HG02973 (cell line): ENCODE measurements around the gene PLA2R1.

ENCODE experiments used
- ATAC-seq: cut with Tn5 transposase; IDR thresholded peaks from one replicate; pipeline ENCODE4 v1.9.1; 2021; ENCODE audit warnings: moderate library complexity; ENCODE audit not compliant: unreplicated experiment

Gene PLA2R1

GRCh38 chr2:159938395-159938794 lies 124.0 kb downstream of the PLA2R1 start:
- ATAC-seq, result no peak

DNA sequence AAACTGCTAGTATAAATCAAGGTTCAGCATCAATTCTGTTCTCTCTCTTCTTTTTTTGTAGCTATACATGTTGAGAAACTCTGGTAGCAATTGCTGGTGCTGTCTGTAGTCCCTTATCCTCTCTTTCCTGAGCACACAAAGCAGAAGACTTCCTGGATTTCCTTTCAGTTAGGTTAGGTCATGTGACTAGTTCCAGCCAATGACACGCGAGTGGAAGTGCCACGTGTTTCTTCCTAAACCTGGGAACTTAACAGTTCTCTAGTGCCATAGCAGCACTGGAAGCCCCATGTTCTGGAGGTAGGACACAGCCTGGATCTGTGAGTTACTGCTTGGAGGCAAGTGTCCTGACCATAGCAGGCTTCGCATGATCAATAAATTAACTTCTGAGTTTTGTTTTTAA lies 125.9 kb downstream of the PLA2R1 start:
- ATAC-seq, result no peak

DNA sequence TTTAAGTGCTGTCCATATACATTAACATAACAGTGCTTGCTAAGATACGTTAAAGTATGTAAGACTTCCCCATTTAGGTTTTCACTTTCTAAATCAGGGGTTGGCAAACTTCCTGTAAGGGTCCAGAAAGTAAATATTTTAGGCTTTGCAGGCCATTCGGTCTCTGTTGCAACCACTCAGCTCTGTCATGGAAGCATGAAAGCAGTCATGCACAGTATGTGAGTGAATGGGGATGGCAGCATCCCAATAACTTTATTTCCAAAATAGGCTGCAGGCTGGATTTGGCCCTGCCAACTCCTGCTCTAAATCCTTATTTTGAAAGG lies 128.7 kb downstream of the PLA2R1 start:
- ATAC-seq, result peak; percentile 88

GRCh38 chr2:159933040-159933726 lies 129.2 kb downstream of the PLA2R1 start:
- peak; percentile 39 for ATAC-seq

DNA sequence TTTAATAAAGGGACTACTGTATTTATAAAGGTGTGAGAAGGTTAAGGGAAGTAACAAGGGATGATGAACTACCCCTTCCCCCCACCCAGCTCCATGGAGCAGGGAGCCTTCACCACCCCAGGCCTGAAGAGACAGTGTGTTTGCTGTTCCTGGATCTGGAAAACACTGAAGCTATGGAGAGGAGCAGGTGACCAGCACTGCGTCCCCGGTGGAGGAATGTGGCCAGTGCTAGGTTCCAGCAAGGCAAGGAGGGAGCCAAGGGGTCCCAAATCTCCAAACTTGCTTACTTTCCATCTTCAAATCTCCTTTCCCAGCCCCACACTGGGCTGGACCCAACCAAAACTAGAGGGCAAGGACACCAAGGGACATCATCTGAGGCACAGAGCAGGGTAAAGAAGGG lies 135.7 kb downstream of the PLA2R1 start:
- no peak for ATAC-seq

DNA sequence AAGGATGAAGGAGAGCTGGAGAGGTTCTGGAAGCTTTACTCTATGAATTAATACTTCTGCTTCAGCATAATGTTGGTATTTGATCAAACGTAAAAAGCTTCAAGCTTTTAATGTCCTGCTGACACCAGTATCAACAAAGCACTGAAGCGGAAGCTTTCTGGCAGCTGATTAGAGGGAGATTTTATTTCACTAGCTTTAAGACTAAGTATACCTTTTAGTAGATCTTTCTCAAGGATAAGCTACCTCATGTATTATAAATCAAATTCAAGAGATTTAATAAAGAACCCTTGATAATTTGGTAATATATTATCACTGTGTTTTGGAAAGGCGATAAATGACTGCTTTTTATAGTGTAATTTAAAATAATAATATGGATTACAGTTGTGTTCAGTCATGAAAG lies 136.4 kb downstream of the PLA2R1 start:
- ATAC-seq, result no peak

DNA sequence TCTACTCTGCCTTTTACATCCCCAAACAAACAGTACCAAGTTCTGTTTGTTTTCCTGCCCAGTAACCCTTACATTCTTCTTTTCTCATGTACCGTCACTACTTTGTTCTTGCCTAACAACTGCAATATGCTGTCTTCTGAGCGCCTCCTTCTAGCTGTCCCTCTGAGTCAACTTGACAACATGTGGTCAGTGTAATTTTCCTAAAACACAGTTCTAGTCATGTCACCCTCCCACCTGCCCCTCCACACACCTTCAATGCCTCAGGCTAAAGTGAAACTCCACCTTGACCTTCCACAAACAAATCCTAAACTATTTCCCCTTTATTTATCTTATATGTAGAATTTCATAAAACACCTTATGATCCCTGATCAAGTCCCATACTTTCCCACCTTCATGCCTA lies 139.9 kb downstream of the PLA2R1 start:
- peak; percentile 77 for ATAC-seq

GRCh38 chr2:159921752-159922404 lies 140.5 kb downstream of the PLA2R1 start:
- ATAC-seq, result peak; percentile 86

DNA sequence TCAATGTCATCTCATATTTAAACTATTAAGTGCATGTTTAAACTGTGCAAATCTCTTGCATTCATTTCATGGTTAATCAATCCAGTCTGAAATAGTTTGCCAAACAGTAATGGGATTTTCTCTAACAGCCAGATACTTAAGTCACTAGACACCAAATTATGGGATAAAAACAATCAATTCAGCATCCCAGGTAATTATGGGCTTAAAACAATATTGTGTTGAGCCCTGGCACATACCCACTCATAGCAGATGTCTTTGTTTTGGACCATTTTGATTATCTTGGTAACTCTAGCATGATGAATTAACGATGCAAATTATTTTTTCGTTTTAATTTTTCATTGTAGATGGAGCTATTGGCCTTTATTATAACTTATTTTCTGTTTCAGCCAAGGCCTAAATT lies 145.9 kb downstream of the PLA2R1 start:
- ATAC-seq, result no peak

DNA sequence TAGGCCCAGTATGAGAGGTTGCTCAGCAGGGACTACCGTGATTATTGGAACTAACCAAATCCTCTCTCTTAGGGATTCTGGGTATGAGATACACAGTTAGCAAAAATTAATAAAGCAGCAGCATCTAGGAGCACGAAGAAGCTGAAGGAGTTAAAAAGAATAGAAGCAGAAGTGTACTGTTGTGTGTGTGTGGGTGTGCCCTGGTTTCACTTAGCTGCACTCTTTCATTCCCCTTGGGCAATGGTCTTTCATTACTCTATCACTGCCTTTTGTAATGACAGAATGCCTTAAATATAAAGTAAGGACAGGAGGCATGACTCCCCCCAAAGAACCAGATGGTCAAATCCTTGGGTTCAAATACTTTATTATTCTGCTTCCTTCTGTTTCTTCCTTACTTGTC lies 148.5 kb downstream of the PLA2R1 start:
- no peak for ATAC-seq

DNA sequence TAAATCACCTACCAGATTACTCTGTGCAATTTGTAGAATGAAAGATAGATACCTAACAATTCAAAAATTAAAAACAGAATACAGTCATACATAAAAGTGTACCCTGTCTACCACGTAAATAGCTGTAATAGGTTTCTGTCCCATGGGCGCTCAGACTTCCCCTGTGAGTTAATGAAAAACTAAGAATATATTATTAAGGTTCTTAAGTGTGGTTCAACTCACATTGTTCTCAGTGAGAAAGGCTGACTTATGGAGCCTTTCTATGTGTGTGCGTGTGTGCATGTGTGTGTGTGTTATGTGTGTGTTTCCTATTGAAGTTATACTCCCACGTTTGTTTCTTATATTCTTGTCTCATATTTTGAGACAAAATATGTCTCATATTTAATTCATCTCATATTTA lies 149.8 kb downstream of the PLA2R1 start:
- ATAC-seq, result no peak

GRCh38 chr2:159910951-159911350 lies 151.5 kb downstream of the PLA2R1 start:
- ATAC-seq, result no peak

- ATAC-seq, result no peak
Observed at GRCh38 chr2:159908623-159909022, 153.8 kb downstream of the PLA2R1 start.

- no peak for ATAC-seq
Observed at GRCh38 chr2:159907909-159908308, 154.5 kb downstream of the PLA2R1 start.

GRCh38 chr2:159905926-159906714 lies 156.3 kb downstream of the PLA2R1 start:
- no peak for ATAC-seq

- ATAC-seq, result peak; percentile 65
Observed at GRCh38 chr2:159904959-159905305, 157.5 kb downstream of the PLA2R1 start.

DNA sequence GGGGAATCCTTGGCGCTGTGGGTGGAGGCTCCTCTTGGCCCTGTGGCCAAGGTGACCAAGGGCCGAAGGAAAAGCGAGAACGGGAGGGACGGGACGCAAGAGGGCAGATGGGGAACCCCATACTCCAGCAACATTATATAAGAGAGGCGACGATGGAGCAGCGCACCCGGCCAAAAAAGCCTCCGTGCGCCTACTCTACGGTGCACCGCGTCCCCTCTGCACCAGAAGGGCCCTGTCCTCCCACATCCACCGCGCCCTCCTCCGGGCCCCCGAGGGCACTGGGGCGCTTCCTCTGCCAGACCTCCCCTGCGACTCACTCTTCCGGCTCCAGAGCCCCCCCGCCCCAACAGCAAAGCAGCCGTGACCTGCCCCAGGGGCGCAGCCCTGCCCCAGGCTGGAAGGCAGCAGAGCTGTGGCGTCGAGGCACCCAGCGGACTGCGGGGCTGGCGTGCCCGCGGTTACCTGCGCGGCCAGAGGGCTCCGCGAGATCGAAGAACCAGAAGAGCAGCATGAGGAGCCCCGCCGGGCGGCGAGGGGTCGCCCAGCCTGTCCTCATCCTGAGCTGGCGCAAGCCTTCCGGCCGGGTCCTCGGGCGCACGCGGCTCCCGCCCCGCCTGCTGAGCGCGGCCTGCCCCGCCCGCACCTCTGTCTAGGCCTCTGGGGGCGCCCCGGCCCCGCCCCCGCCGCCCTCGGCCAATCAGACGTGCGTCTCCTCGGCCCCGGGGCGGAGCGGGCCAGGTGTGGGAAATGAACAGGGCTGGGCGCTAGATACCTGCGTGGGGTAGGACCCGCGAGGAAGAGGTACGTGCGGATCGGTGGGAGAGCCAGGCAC lies 158.1 kb downstream of the PLA2R1 start, which contains the start of gene LY75:
LY75 (minus strand) TSS at position 630 of the 832 bp plus-strand sequence.
- peak; percentile 72 for ATAC-seq

GRCh38 chr2:159903443-159904126 lies 158.8 kb downstream of the PLA2R1 start:
- peak; percentile 19 for ATAC-seq

- ATAC-seq, result no peak
Observed at GRCh38 chr2:159902722-159903121, 159.7 kb downstream of the PLA2R1 start.

DNA sequence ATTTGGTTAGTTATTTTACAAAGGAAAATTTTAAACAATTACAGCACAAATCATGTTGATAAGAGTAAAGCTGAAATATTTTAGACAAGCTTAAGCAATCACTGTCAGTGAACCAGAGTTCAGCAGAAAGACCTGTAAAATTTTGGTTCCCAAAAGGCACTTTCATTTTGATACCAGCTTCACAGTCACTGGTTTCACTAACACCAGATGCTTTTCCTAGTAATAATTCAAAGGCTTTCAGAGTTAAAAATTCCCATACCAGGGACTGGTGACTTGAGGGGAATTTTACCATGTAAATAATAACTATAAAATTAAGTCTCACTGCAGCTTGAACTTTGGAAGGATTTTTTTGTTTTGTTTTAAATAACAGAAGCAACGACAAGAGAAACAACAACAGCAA lies 162.1 kb downstream of the PLA2R1 start:
- no peak for ATAC-seq

DNA sequence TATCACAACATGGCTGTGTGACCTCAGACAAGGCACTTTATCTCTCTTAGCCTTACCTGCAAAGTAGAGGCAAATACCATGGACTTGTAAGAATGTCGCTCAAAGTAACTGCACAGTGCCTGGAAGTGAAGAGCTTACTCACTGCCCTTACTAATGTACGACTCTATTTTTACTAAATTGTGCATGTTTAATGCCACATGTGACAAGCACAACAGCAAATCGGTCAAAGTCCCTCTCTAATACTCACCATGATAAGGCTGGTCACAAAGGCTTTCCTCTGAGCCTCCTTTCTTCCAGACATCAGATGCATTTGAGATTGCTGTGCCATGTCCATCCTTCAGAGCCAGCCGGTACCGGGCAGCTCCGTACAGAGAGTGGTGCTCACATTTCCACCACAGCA lies 164.0 kb downstream of the PLA2R1 start:
- no peak for ATAC-seq
